ENCODE data around the gene BDH1. TPM values are rescaled to one million over a fixed set of nuclear protein-coding genes. Genes with fewer than 3 reads are reported as not detected.
"Not testable (repeated sequence)": the region's sequence is repeated elsewhere in the genome, so short reads cannot be mapped to it uniquely, and the experiment has no call there.

The BDH1 gene
- total RNA-seq, 1 donor from 2014 or later: 57.9 TPM

DNA sequence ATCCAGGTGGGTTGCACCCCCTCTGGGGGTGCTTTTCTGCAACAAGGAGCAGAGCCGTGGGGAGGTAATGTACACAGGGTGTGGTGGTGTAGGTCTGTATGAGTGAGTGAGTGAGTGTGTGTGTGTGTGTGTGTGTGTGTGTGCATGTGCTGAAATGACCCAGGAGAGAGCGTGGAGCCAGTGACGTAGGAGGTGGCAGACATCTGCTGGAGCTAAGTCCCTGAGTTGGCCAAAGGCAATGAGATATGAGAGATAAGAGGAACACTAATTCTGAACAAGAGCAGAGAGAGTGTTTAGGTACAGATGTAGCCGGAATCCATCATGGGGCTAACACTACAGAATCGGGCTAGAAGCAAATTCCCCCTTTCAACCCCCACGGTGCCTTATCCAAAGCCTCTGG, 27.6 kb downstream of the BDH1 start:
- no peak for ATAC-seq (ENCODE audit: poor library complexity)
- intact Hi-C loops (cut with DNase I): no loop called here
- DNase-seq: no peak

GRCh38 chr3:197527569-197527968, 28.2 kb downstream of the BDH1 start:
- intact Hi-C loops (cut with DNase I): no loop called here
- ATAC-seq (ENCODE audit: poor library complexity): no peak
- DNase-seq: no peak

DNA sequence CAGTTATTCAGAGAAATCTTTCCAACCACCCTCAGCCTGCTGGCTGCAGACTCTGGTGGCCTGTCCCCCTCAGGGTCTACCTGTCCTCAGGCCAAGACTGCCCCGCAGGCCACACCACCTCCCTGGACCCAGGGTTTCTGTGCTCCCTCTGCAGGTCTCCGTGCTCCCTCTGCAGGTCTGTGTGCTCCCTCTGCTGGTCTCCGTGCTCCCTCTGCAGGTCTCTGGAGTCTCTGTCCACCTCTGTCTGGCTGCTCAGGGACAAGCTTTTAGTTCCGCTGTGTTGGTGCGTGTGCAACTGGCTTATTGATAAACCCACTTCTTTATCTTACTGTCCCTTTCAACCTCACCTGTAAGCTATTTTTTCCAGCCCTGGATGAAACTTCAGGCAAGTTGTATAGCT, 30.1 kb downstream of the BDH1 start:
- ATAC-seq (ENCODE audit: poor library complexity) (no peak), DNase-seq (no peak)
- intact Hi-C loops (cut with DNase I): no loop called here

- intact Hi-C loops (cut with DNase I): no loop called here
- ATAC-seq (ENCODE audit: poor library complexity): no peak
- no peak for DNase-seq
These were observed 31.6 kb downstream of the BDH1 start for GRCh38 chr3:197524128-197524527.

DNA sequence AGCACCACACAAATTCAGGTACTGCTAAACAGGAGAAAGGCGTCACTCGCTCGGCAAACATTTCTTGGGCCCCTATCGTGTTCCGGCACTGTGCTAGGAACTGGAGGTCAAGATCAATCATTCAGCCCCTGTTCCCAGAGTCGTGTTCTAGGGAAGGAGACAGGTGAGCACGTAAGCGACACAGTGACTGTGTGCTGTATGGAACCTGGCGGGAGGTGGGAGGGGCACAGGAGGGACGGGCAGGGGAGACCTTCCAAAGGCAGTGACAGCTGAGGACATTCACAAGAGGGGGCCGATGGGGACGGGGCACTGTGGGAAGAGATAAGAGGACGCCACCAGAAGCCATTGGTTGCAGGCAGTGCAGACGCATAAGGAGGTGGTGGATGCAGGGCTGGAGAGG, 32.2 kb downstream of the BDH1 start:
- no peak for DNase-seq
- ATAC-seq (ENCODE audit: poor library complexity): no peak
- intact Hi-C loops (cut with DNase I): no loop called here

- DNase-seq (no peak), ATAC-seq (ENCODE audit: poor library complexity) (no peak)
- intact Hi-C loops (cut with DNase I): no loop called here
These were observed 32.8 kb downstream of the BDH1 start for GRCh38 chr3:197522881-197523441.

DNA sequence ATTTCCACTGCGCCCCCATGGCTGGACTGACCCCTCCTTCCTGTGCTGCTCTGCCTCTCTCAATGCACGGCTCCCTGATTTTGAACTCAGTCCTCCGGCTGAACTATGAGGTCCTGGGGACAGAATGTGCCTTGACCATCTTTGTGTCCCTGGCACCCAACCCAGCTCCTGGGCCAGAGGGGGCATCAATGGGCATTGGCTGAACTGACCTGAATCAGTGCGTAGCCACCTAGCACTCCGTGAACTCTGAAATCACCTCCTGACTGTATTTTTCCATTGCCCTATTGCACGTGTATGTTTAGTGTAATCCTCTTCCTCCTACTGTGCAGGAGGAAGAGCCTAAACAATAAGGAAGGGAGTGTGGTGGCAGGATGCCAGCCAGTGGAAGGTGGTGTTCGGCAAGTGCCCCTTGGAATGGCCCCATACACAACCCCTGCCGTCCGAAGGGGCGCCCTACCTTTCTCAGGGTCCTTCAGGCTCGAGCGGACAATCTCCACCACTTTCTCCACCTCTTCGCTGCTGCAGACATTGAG, 33.5 kb downstream of the BDH1 start:
- intact Hi-C loops (cut with DNase I): no loop called here
- no peak for DNase-seq
- no peak for ATAC-seq (ENCODE audit: poor library complexity)

DNA sequence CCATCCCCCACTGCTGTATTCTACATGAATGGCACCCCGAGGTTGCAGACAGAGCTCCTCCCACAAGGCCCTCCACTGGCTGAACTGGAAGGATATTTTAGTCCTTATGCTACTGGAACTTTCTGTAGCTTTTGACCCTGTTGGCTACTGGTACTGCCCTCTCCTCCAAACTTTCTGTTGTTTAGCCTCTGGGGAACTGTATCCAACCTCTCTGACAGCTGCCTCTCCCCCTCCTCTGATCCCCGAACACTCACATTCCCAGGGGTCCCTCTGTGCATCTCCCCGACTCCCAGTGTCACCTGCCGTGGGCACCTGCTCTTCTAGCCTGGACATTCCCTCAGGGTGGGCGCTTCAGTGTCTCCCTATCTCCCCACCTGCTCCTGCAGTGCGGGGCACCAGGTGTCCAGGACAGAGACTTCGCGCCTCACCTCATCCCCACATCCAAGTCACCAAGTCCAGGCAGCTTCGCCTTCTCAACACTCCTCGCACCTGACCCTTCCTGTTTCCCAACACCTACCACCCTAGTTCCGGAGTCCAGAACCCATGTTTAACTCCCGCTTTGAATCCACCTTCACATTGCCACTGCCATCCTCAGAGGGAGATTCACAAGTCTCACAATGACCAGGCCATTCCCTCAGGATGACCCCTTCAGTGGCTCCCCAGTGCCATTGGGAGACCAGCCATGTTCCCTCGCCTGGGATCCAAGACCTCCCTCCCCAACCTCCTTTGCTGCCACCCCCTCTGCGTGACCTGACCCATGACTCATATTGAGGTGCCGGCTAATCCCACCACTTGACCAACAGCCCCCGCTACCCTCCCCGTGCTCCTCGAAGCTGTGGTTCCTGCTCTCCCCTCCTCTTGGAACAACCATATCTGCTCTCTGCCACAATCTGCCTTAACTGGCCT, 34.2 kb downstream of the BDH1 start:
- no peak for DNase-seq
- ATAC-seq (ENCODE audit: poor library complexity): no peak
- intact Hi-C loops (cut with DNase I): no loop called here

- ATAC-seq (ENCODE audit: poor library complexity): peak; percentile 45
- no peak for DNase-seq
- intact Hi-C loops (cut with DNase I): no loop called here
These were observed 35.2 kb downstream of the BDH1 start for GRCh38 chr3:197520311-197521276.

GRCh38 chr3:197519801-197520211, 36.0 kb downstream of the BDH1 start:
- intact Hi-C loops (cut with DNase I): loop anchor here (10.0 kb wide), 1 partner anchor 295 kb away; no protein-coding TSS in a partner anchor
- DNase-seq (no peak), ATAC-seq (ENCODE audit: poor library complexity) (no peak)

DNA sequence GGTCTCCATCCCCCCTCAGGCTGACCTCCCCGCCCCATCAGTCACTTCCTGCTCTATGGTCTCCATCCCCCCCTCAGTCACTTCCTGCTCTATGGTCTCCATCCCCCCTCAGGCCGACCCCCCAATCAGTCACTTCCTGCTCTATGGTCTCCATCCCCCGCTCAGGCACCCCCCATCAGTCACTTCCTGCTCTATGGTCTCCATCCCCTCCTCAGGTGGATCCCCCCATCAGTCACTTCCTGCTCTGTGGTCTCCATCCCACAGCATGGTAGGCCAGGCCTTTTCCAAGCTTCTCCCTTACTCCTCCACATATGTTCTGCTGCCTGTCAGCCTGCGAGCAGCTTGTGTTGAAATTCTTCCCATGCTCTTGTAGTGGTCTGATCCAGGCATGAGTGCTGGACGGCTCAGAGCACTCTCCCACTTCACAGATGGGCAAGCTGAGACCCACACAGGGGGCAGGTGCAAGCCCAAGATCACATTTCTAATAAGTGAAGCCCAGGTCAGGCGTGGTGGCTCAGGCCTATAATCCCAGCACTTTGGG, 36.8 kb downstream of the BDH1 start:
- intact Hi-C loops (cut with DNase I): loop anchor here (10.0 kb wide), 1 partner anchor 294 kb away; no protein-coding TSS in a partner anchor

DNA sequence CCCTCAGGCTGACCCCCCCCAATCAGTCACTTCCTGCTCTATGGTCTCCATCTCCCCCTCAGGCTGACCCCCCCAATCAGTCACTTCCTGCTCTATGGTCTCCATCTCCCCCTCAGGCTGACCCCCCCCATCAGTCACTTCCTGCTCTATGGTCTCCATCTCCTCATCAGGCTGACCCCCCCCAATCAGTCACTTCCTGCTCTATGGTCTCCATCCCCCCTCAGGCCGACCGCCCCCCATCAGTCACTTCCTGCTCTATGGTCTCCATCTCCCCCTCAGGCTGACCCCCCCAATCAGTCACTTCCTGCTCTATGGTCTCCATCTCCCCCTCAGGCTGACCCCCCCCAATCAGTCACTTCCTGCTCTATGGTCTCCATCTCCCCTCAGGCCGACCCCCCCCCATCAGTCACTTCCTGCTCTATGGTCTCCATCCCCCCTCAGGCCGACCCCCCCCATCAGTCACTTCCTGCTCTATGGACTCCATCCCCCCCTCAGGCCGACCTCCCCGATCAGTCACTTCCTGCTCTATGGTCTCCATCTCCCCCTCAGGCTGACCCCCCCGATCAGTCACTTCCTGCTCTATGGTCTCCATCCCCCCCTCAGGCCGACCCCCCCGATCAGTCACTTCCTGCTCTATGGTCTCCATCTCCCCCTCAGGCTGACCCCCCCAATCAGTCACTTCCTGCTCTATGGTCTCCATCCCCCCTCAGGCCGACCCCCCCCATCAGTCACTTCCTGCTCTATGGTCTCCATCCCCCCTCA, 37.7 kb downstream of the BDH1 start:
- not testable (repeated sequence) for DNase-seq; ATAC-seq (ENCODE audit: poor library complexity)
- intact Hi-C loops (cut with DNase I): loop anchor here (10.0 kb wide), 1 partner anchor 293 kb away; no protein-coding TSS in a partner anchor

More for the DNA sequence above, 36.8 kb downstream of the BDH1 start:
- no peak for DNase-seq
- ATAC-seq (ENCODE audit: poor library complexity): no peak

GRCh38 chr3:197516890-197517606, 38.7 kb downstream of the BDH1 start:
- not testable (repeated sequence) for ATAC-seq (ENCODE audit: poor library complexity); DNase-seq
- intact Hi-C loops (cut with DNase I): loop anchor here (10.0 kb wide), 1 partner anchor 292 kb away; no protein-coding TSS in a partner anchor

DNA sequence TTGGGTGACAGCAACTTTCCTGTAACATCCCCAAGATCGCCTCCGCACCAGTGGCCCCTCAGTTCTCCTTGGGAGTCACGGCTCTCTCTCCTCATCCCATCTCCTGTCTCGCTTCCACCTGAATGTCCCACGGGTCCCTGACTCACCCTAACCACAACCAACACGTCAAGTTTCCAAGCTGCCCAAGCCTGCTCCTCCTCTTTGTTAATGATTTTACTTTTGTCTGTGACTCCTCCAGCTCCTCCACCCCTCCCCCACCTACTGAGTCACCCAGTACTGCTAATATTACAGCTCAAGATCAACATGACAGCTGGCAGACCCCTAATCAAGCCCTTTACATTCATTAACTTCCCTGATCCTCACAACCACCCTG, 39.3 kb downstream of the BDH1 start:
- intact Hi-C loops (cut with DNase I): loop anchor here (10.0 kb wide), 1 partner anchor 292 kb away; no protein-coding TSS in a partner anchor
- DNase-seq (no peak), ATAC-seq (ENCODE audit: poor library complexity) (no peak)

DNA sequence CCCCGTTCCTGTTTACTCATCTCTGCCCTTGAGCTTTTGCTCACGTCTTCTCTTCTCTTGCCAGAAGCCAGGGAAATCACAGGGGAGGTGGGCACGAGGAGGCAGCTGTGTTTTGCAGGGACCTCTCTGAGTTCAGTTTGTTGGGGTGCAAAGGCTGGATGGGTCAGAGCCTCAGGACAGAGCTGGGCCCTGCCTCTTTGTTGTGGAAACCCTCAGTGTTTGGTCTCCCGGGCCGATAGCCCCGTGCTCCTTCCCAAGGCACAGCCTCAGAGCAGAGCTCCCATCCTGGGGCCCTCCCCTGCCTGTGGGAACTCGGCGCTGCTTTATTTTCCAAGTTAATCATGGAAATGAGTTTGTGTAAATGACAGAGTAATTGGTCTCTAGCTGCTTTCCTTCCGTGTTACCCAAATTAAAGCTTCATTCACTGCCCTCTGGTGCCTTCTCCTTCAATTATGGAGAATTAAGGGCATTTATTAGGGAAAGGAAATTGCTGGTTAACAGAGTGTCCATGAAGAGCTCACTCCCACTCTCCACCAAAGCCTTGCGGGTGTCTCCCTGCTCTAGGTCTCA, 40.9 kb downstream of the BDH1 start:
- intact Hi-C loops (cut with DNase I): loop anchor here (10.0 kb wide), 1 partner anchor 290 kb away; no protein-coding TSS in a partner anchor
- no peak for ATAC-seq (ENCODE audit: poor library complexity)

GRCh38 chr3:197513953-197514785, 41.6 kb downstream of the BDH1 start:
- ATAC-seq (ENCODE audit: poor library complexity): no peak
- intact Hi-C loops (cut with DNase I): loop anchor here (10.0 kb wide), 1 partner anchor 289 kb away; no protein-coding TSS in a partner anchor
- no peak for DNase-seq

More for the DNA sequence above, 40.9 kb downstream of the BDH1 start:
- no peak for DNase-seq

All from Right ventricle myocardium superior (tissue), 1 donor.